ENCODE measurements around the gene TMEM178B. TPM values are rescaled to one million over a fixed set of nuclear protein-coding genes. Genes with fewer than 3 reads are reported as not detected.

The TMEM178B gene
- total RNA-seq, 1 experiment from 2014 or later, result 0.11 TPM

GRCh38 chr7:141202535-141202934, 128.7 kb downstream of the TMEM178B start:
- Mint-ChIP-seq H3K9me3 (ENCODE audit: unreplicated experiment) (no peaks in the 10 kb centered on the region), H3K27me3 (ENCODE audit: insufficient read depth, unreplicated experiment) (peaks cover 50% of the 10 kb centered on the region), H3K4me3 (ENCODE audit: unreplicated experiment) (no peak overlapping the region), H3K36me3 (ENCODE audit: insufficient read depth, unreplicated experiment) (no peaks in the 10 kb centered on the region), H3K4me1 (ENCODE audit: low read depth, unreplicated experiment) (no peaks in the 10 kb centered on the region), H3K27ac (ENCODE audit: unreplicated experiment) (no peak overlapping the region)
- intact Hi-C loops (cut with micrococcal nuclease; ENCODE audit: unreplicated experiment), result no loop called here
- no peaks in the 10 kb centered on the region; the same call in 1 of the 2 replicates for H3K27me3 ChIP-seq (replicated peaks; ENCODE audit: control insufficient read depth, insufficient read depth, low read length)
- H3K9me3 ChIP-seq, result no peaks in the 10 kb centered on the region
- H3K4me1 ChIP-seq, result no peaks in the 10 kb centered on the region
- no peak for DNase-seq
- no peak for TF ChIP-seq CTCF (IDR thresholded peaks at IDR 0.05; ENCODE audit: insufficient read depth in 1 of 2, low read depth in 1 of 2, low read length in 1 of 2, severe bottlenecking in 1 of 2, unreplicated experiment in 1 of 2)
- no peaks in the 10 kb centered on the region for H3K36me3 ChIP-seq (ENCODE audit: control insufficient read depth, insufficient read depth, low read length)
- POLR2A ChIA-PET, result no interaction called here
- no peak overlapping the region for H3K4me3 ChIP-seq (ENCODE audit: low read depth, low read length)
- CTCF ChIA-PET, result no interaction called here
- no TSS peak for BruUV-seq (replicated peaks)

GRCh38 chr7:141203177-141203576, 129.3 kb downstream of the TMEM178B start:
- Mint-ChIP-seq H3K27me3 (ENCODE audit: insufficient read depth, unreplicated experiment) (peaks cover 51% of the 10 kb centered on the region), H3K4me1 (ENCODE audit: low read depth, unreplicated experiment) (no peaks in the 10 kb centered on the region), H3K4me3 (ENCODE audit: unreplicated experiment) (no peak overlapping the region), H3K9me3 (ENCODE audit: unreplicated experiment) (no peaks in the 10 kb centered on the region), H3K27ac (ENCODE audit: unreplicated experiment) (no peak overlapping the region), H3K36me3 (ENCODE audit: insufficient read depth, unreplicated experiment) (no peaks in the 10 kb centered on the region)
- ChIA-PET POLR2A (no interaction called here), CTCF (no interaction called here)
- no peaks in the 10 kb centered on the region for H3K9me3 ChIP-seq
- no peak overlapping the region for H3K4me3 ChIP-seq (ENCODE audit: low read depth, low read length)
- no TSS peak for BruUV-seq (replicated peaks)
- intact Hi-C loops (cut with micrococcal nuclease; ENCODE audit: unreplicated experiment), result no loop called here
- no peaks in the 10 kb centered on the region for H3K36me3 ChIP-seq (ENCODE audit: control insufficient read depth, insufficient read depth, low read length)
- peaks cover 1% of the 10 kb centered on the region; the same call in 1 of the 2 replicates for H3K27me3 ChIP-seq (replicated peaks; ENCODE audit: control insufficient read depth, insufficient read depth, low read length)
- H3K4me1 ChIP-seq, result no peaks in the 10 kb centered on the region
- no peak for TF ChIP-seq CTCF (IDR thresholded peaks at IDR 0.05; ENCODE audit: insufficient read depth in 1 of 2, low read depth in 1 of 2, low read length in 1 of 2, severe bottlenecking in 1 of 2, unreplicated experiment in 1 of 2)
- no peak for DNase-seq

GRCh38 chr7:141203586-141203985, 129.7 kb downstream of the TMEM178B start:
- Histone ChIP-seq H3K4me1 (no peaks in the 10 kb centered on the region), H3K27me3 (replicated peaks; ENCODE audit: control insufficient read depth, insufficient read depth, low read length) (peaks cover 1% of the 10 kb centered on the region; the same call in 1 of the 2 replicates), H3K36me3 (ENCODE audit: control insufficient read depth, insufficient read depth, low read length) (no peaks in the 10 kb centered on the region), H3K9me3 (no peaks in the 10 kb centered on the region), H3K4me3 (ENCODE audit: low read depth, low read length) (no peak overlapping the region)
- ChIA-PET POLR2A (no interaction called here), CTCF (no interaction called here)
- BruUV-seq (replicated peaks), result no TSS peak
- no peak for TF ChIP-seq CTCF (IDR thresholded peaks at IDR 0.05; ENCODE audit: insufficient read depth in 1 of 2, low read depth in 1 of 2, low read length in 1 of 2, severe bottlenecking in 1 of 2, unreplicated experiment in 1 of 2)
- H3K27me3 Mint-ChIP-seq (ENCODE audit: insufficient read depth, unreplicated experiment), result peaks cover 49% of the 10 kb centered on the region
- no peaks in the 10 kb centered on the region for H3K9me3 Mint-ChIP-seq (ENCODE audit: unreplicated experiment)
- intact Hi-C loops (cut with micrococcal nuclease; ENCODE audit: unreplicated experiment), result no loop called here
- no peaks in the 10 kb centered on the region for H3K4me1 Mint-ChIP-seq (ENCODE audit: low read depth, unreplicated experiment)
- no peak overlapping the region for H3K27ac Mint-ChIP-seq (ENCODE audit: unreplicated experiment)
- no peak for DNase-seq
- no peaks in the 10 kb centered on the region for H3K36me3 Mint-ChIP-seq (ENCODE audit: insufficient read depth, unreplicated experiment)
- no peak overlapping the region for H3K4me3 Mint-ChIP-seq (ENCODE audit: unreplicated experiment)

Data from Caco-2 (cell line).